HG03280 (cell line): ENCODE data around the gene CUX1.
"Not testable (repeated sequence)": the region's sequence is repeated elsewhere in the genome, so short reads cannot be mapped to it uniquely, and the experiment has no call there.

Source experiments
- ATAC-seq: cut with Tn5 transposase; IDR thresholded peaks from one replicate; pipeline ENCODE4 v1.9.1; 2021; ENCODE audit warnings: mild to moderate bottlenecking, moderate library complexity; ENCODE audit not compliant: unreplicated experiment

CUX1 gene

GRCh38 chr7:101868191-101868950 lies 50.9 kb downstream of the CUX1 start:
- no peak for ATAC-seq

- no peak for ATAC-seq
These were observed 51.8 kb downstream of the CUX1 start for GRCh38 chr7:101869026-101869900.

DNA sequence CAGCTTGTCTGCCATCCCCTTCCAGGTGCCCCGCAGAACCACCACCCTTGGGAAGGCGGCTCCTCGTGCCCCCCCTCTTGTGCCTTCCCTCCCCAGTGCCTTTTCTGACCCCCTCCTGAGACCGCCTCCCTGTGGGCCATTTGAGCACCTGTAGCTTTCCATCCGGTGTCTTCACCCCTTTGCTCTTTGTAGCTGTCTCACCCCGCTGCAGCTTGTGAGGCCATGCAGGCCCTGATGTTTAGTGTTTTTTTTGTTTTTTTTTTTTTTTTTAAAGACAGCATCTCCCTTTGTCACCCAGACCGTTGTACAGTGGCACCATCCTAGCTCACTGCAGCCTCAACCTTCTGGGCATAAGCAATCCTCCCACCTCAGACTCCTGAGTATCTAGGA lies 52.5 kb downstream of the CUX1 start:
- no peak for ATAC-seq

GRCh38 chr7:101870361-101871062 lies 53.1 kb downstream of the CUX1 start:
- ATAC-seq = no peak

DNA sequence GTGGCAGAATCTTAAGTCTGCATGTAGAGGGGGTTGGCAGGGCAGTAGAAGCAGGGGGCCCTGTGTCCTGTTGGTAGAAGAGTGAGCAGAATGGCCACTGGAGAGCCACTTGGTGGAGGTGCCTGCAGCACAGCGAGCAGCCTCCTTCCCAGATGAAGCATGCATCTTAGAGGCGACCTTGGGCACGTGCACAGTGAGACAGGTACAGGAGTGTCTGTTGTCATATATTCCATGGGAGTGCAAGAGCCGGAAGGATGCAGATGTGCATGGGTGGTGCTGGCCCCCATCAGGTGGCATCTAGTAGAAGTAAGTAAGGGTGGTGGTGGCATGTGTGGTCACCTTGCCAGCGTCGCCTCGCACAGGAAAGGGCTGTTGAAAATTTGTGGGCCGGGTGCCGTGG lies 53.9 kb downstream of the CUX1 start:
- ATAC-seq = no peak

DNA sequence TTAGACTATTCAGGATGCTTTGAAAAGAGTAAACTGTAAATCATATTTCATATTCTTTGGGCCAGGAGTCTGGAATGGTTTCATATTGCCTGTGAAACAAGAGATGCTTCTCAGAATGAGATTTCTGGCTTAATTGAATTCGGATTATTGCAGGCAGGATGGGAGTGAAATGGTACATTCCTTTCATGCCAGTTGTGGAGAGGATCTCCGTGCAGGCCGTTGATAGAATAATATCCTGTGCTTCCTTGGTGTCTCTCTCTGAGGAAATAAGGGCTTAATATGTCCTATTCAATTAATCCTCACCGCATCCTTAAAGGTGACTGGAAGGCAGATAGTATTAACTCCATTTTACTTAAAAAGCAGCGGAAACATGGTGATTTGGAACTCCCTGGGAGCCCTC lies 56.6 kb downstream of the CUX1 start:
- no peak for ATAC-seq

DNA sequence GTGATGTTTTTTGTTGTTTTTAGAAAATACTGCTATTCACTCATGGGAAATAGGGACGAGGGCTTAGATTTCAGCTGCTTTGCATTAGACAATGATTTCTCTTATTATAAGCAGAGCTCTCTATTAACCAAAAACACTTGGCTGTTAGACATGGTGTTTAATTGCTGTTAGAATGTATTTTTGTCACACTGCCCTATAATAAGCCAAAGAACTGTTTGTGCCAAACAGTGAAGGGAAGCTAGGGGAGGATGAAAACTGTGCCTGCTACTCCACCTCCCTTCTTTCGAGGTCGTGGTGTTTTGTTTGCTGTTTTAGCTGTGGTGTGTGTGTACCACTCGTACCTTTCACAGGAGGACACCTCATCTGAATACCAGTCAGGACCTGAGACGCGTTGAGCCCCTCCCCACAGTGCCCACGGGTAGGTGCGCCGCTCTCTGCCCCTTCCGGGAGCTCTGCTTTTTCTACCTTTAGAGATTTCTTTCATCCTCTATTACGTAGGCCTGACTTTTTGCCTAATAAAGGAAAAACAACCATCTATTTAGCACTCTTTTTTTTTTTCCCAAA lies 57.9 kb downstream of the CUX1 start:
- ATAC-seq = no peak

GRCh38 chr7:101877882-101878591 lies 60.6 kb downstream of the CUX1 start:
- ATAC-seq = no peak

DNA sequence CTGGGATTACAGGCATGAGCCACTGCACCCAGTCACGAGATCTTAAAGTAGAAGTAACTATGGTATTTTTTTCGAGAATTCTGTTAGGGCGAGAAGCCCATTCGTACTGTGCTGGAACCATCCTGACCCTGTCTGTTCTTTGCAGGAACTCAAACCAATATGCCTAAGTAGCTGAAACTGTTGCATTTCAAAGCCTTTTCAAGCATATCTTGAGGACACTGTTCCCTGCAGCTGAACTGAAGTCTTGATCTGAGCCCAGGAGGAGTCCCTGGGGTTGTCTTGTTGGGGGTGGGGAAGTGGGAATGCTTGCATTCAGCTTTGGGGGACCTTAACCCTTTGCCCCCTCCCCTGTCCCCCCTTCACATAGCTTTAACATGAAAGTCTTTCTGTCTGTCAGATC lies 61.5 kb downstream of the CUX1 start:
- ATAC-seq = no peak

DNA sequence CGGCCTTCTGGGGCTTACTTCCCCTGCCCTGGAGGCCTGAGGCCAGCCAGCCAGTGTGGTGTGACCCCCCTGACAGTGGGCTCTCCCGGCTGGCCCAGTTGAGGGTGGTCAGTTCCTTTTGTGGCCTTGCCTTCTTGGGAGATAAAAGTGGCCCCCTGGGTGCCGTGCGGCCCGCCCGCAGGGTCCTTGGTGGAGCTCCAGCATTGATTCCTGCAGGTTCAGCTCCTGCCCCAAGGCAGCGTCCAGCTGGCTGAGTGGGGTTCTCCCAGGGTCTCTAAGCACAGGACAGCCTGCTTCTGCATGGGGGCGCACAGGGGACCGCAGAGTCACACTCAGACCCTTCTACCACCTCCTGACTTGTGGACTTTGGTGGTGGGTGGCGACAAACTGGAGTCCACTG lies 62.1 kb downstream of the CUX1 start:
- ATAC-seq = no peak

- no peak for ATAC-seq
These were observed 63.0 kb downstream of the CUX1 start for GRCh38 chr7:101880282-101881054.

DNA sequence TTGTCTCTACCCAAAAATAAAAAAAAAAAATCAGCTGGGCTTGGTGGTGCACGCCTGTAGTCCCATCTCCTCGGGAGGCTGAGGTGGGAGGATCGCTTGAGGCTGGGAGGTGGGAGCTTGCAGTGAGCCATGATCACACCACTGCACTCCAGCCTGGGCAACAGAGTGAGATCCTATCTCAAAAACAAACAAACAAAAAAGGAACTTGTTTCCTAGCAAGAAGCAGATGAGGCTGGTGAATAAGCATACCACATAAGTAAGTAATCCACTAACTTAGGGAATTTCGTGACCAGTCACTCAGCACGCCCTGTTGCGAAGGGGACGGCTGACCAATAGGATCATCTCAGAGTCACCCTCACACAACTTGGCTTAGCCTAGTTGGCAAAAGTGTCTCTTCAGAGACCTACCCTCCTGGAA lies 64.6 kb downstream of the CUX1 start:
- ATAC-seq = no peak

GRCh38 chr7:101882595-101883564 lies 65.5 kb downstream of the CUX1 start:
- no peak for ATAC-seq

DNA sequence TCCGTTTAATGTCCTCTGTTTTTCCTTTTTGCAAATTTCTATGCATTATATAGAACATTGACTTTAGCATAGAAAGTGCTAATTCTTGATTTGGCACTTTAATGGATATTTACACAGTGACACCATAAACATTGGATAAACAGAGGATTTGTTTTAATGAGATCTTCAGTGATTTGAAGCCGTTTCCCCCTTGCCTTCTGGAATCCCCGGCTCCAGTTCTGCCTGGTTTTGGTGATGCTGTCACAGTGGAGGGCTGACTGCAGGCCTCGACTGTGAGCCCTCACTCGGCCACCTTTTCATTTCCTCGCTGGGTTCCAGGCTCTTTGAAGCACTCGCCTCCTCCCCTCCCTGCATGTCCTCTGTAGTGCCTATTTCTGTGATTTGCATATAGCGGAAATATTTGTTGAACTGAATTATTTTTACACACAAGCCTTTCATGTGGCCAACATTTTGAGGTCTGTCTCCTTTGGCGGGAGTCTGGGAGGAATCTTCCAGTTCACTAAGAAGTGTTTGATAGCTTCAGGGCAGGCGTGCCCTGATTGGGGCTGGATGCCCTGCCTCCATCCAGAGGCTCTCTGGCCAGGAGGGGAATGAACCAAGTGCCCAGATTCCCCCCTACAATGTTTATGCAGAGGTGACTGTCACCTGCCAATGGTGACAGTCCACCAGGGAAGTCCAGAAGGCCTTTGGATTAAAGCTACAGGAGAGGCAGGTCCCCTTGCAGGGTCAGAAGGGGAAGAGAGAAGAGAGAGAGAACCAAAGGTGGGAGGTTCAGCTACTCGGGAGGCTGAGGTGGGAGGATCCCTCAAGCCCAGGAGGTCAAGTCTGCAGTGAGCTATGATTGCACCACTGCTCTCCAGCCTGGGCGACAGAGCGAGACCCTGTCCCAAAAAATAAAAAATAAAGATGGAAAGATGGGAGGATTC lies 67.5 kb downstream of the CUX1 start:
- no peak for ATAC-seq

- no peak for ATAC-seq
These were observed 68.2 kb downstream of the CUX1 start for GRCh38 chr7:101885597-101885955.

DNA sequence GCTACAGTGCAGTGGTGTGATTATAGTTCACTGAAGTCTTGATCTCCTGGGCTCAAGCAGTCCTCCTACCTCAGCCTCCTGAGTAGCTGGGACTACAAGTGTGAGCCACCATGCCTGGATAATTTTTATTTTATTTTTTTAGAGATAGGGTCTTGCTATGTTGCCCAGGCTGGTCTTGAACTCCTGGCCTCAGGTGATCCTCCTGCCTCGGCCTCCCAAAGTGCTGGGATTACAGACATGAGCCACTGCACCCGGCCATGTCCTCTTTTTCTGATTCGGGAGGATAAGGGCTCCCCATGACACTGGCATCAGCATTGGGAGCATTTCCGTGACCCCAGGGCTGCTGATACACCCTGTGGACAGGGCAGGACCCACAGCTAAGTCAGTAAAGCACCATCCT lies 69.9 kb downstream of the CUX1 start:
- ATAC-seq = not testable (repeated sequence)

DNA sequence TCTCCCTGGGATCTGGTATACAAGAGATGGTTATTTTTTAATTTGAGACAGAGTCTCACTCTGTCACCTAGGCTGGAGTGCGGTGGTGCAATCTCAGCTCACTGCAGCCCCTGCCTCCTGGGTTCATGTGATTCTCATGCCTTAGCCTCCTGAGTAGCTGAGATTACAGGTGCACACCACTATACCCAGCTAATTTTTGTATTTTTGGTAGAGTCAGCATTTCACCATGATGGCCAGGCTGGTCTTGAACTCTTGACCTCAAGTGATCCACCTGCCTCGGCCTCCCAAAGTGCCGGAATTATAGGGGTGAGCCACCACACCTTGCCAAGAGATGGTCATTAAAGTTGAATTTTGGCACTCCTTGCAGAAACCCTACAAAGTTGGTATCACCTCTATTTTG lies 71.1 kb downstream of the CUX1 start:
- not testable (repeated sequence) for ATAC-seq
